Tibial nerve (tissue), 4 donors: Measurements from ENCODE around the gene APBB1.

Experiments
- EP300 ChIP-seq, 2 donors: sonication (generic); formaldehyde crosslinking; IDR thresholded peaks; one replicate each; pipeline ENCODE4 v1.6.1; 2017; ENCODE audit warnings: antibody characterized with exemption in 2 of 2, mild to moderate bottlenecking in 1 of 2
- POLR2A ChIP-seq, 2 donors: fragments of 450-650 bp; IDR thresholded peaks; one replicate each; pipeline ENCODE4 v1.6.1; 2017; ENCODE audit warnings: antibody characterized with exemption in 2 of 2, mild to moderate bottlenecking in 2 of 2, moderate library complexity in 2 of 2
- TF ChIP-seq, protein P1 (sequence below), 5 experiments: fragments of 200-600 bp in 3 of 5; fragments of 450-650 bp in 2 of 5; sonication (generic) in 3 of 5; IDR thresholded peaks; one replicate each; pipeline ENCODE4 v1.5.1; 2016 to 2019; ENCODE audit warnings: antibody characterized with exemption in 5 of 5, mild to moderate bottlenecking in 3 of 5, moderate library complexity in 2 of 5

DNA sequence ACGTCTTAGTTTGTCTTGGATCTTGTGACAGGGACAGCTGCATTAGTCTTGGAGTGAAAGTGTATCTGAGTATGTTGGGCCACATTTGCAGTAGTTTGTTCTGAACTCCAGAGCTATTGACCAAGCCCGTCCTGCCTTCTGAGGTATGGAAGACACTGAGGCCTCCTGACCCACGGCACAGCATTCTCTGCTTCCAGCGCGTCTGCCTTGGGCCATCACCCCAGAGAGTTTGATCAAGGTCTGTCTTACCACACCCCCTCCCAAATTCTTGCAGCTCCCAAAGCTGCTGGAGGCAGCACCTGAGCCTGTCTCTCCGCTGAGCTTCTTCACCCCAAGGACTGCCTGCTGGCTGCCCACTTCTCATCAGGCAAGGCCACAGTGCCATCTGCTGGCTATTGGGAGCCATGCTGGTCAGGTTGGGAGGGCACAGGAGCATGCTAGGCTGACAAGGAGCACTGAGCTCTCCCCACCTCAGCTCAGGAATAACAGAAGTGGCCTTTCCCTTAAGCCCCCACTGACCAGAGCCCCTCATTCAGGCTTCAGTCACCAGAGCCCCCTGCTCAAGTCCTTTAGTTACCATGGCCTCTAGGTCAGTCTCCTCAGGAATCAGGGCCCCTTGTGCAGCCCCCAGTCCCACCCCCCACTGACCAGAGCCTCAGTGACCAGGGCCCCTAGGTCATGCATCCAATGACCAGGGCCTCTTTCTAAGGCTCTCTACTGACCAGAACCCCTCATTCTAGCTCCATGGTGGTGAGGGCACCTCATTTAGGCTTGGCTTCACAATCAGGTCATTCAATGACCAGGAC, 55.8 kb downstream of the APBB1 start:
- TF ChIP-seq, protein P1, sequence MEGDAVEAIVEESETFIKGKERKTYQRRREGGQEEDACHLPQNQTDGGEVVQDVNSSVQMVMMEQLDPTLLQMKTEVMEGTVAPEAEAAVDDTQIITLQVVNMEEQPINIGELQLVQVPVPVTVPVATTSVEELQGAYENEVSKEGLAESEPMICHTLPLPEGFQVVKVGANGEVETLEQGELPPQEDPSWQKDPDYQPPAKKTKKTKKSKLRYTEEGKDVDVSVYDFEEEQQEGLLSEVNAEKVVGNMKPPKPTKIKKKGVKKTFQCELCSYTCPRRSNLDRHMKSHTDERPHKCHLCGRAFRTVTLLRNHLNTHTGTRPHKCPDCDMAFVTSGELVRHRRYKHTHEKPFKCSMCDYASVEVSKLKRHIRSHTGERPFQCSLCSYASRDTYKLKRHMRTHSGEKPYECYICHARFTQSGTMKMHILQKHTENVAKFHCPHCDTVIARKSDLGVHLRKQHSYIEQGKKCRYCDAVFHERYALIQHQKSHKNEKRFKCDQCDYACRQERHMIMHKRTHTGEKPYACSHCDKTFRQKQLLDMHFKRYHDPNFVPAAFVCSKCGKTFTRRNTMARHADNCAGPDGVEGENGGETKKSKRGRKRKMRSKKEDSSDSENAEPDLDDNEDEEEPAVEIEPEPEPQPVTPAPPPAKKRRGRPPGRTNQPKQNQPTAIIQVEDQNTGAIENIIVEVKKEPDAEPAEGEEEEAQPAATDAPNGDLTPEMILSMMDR (IDR thresholded peaks at IDR 0.05) = peak; percentile 71 to 89 (median 86)
- TF ChIP-seq POLR2A (IDR thresholded peaks at IDR 0.05) (no peak), EP300 (IDR thresholded peaks at IDR 0.05) (no peak)
